COLO829 (cell line): Measurements from ENCODE around the gene CHPF2.

Source experiments
- DNase-seq: peaks from one replicate; pipeline ENCODE4 v3.0.0; 2012; ENCODE audit warnings: low spot score

The CHPF2 gene

GRCh38 chr7:151204383-151205032, 27.8 kb upstream of the CHPF2 start:
- no peak for DNase-seq

GRCh38 chr7:151205730-151206129, 26.6 kb upstream of the CHPF2 start:
- no peak for DNase-seq

GRCh38 chr7:151206914-151207313, 25.4 kb upstream of the CHPF2 start:
- DNase-seq: no peak

- DNase-seq: no peak
These were observed 25.0 kb upstream of the CHPF2 start for GRCh38 chr7:151207315-151207714.

- no peak for DNase-seq
These were observed 24.5 kb upstream of the CHPF2 start for GRCh38 chr7:151207804-151208203.

GRCh38 chr7:151208253-151208862, 23.9 kb upstream of the CHPF2 start:
- no peak for DNase-seq

GRCh38 chr7:151209588-151209987, 22.7 kb upstream of the CHPF2 start:
- DNase-seq: no peak

GRCh38 chr7:151210087-151210854, 22.0 kb upstream of the CHPF2 start, which contains the start of gene H2BK1:
Gene H2BK1 (minus strand): TSS chr7:151210488. CDS start chr7:151210318, 170 bp downstream.
- no peak for DNase-seq

- DNase-seq: no peak
These were observed 21.0 kb upstream of the CHPF2 start for GRCh38 chr7:151211155-151211772.

- no peak for DNase-seq
These were observed 19.7 kb upstream of the CHPF2 start for GRCh38 chr7:151212626-151213025.

GRCh38 chr7:151213826-151214225, 18.5 kb upstream of the CHPF2 start:
- DNase-seq: no peak

- no peak for DNase-seq
These were observed 16.9 kb upstream of the CHPF2 start for GRCh38 chr7:151215396-151215795.

GRCh38 chr7:151218170-151218569, 14.1 kb upstream of the CHPF2 start:
- DNase-seq: no peak

GRCh38 chr7:151223728-151224127, 8.6 kb upstream of the CHPF2 start:
- DNase-seq: no peak

GRCh38 chr7:151225948-151226510, 6.3 kb upstream of the CHPF2 start:
- DNase-seq: no peak

- DNase-seq: no peak
These were observed 5.8 kb upstream of the CHPF2 start for GRCh38 chr7:151226560-151226874.

- DNase-seq: peak; percentile 97
These were observed 5.2 kb upstream of the CHPF2 start, which contains the start of gene ABCF2 for GRCh38 chr7:151226875-151227782. Gene ABCF2 (minus strand): TSS chr7:151227205. CDS start chr7:151226458, 747 bp downstream.

- DNase-seq: no peak
These were observed 4.0 kb upstream of the CHPF2 start for GRCh38 chr7:151228024-151228866.

GRCh38 chr7:151229249-151229648, 3.0 kb upstream of the CHPF2 start:
- DNase-seq: no peak

- no peak for DNase-seq
These were observed 1.2 kb upstream of the CHPF2 start for GRCh38 chr7:151231080-151231479.
